HepG2 (cell line): Measurements from ENCODE around the gene LHX5. TPM values are rescaled to one million over a fixed set of nuclear protein-coding genes. Genes with fewer than 3 reads are reported as not detected.

Experiments
- ATAC-seq: fragments of 200-7000 bp; cut with Tn5 transposase; 3 replicates; pipeline ENCODE4 v1.9.1; 2020; ENCODE audit warnings: mild to moderate bottlenecking, moderate library complexity
- BruUV-seq: library from RNA; stranded (reverse); fragments of 400-500 nt; replicated peaks from 2 replicates; lab custom pipeline; 2021; lab: Mats Ljungman, UMichigan
- CTCF ChIA-PET: fragments of 300-600 bp; formaldehyde crosslinking; extraction: SDS; loops from one replicate; lab custom pipeline; 2021; ENCODE audit warnings: low total read pairs, inconsistent platforms, low intra/inter-chr PET ratio; lab: Yijun Ruan, JAX
- POLR2A ChIA-PET: fragments of 350-600 bp; sonication (Branson Sonifier 250); formaldehyde crosslinking; loops from one replicate; lab custom pipeline; 2020; ENCODE audit warnings: antibody characterized with exemption, inconsistent platforms; lab: Yijun Ruan, JAX
- DNase-seq: peaks from one replicate; pipeline ENCODE4 v3.0.0-alpha.2; 2015; ENCODE audit warnings: low spot score
- FAIRE-seq: peaks from 3 replicates; lab custom pipeline; 2011; peaks lifted over from hg19 to GRCh38; lab: Jason Lieb, UNC
- H2AFZ ChIP-seq: one replicate; pipeline ENCODE4 v1.6.1; 2011; ENCODE audit warnings: low read length, inconsistent platforms
- H3K27ac ChIP-seq: fragments of 300-600 bp; 3 replicates; pipeline ENCODE4 v1.8.0; 2011; ENCODE audit warnings: mixed run types, mild to moderate bottlenecking, mixed read lengths, low read length, inconsistent platforms; ENCODE audit not compliant: insufficient read depth; ENCODE audit errors: extremely low read length
- H3K27me3 ChIP-seq, 2 experiments: fragments of 200-600 bp in 1 of 2; 2 replicates in 1 of 2; 3 replicates in 1 of 2; pipeline versions ENCODE4 v1.6.0 to v1.8.0; 2011; ENCODE audit warnings: low read length in 2 of 2, mild to moderate bottlenecking in 2 of 2, moderate library complexity in 2 of 2, inconsistent platforms in 1 of 2; ENCODE audit not compliant: insufficient read depth in 2 of 2, control insufficient read depth in 1 of 2
- H3K36me3 ChIP-seq, 2 experiments: fragments of 200-600 bp in 1 of 2; replicated peaks in 1 of 2; 2 replicates in 1 of 2; 3 replicates in 1 of 2; pipeline versions ENCODE4 v1.5.1 to v1.8.0; 2011; ENCODE audit warnings: low read length in 2 of 2, inconsistent platforms in 1 of 2; ENCODE audit not compliant: insufficient read depth in 2 of 2, control insufficient read depth in 1 of 2
- H3K4me1 ChIP-seq: 2 replicates; pipeline ENCODE4 v1.5.1; 2012; ENCODE audit warnings: low read length, inconsistent platforms; ENCODE audit not compliant: insufficient read depth
- H3K4me2 ChIP-seq: 2 replicates; pipeline ENCODE4 v1.6.0; 2011; ENCODE audit warnings: low read depth, low read length, inconsistent platforms
- H3K4me3 ChIP-seq, 3 experiments: fragments of 200-600 bp in 1 of 3; sonication (generic), shearing (Covaris generic) in 1 of 3; replicated peaks in 1 of 3; 2 replicates each; pipeline ENCODE4 v1.5.1; 2011 to 2016; ENCODE audit warnings: low read length in 3 of 3, inconsistent platforms in 2 of 3, low read depth in 2 of 3, mild to moderate bottlenecking in 2 of 3, control low read depth in 1 of 3, mixed read lengths in 1 of 3; ENCODE audit not compliant: insufficient read depth in 1 of 3
- H3K79me2 ChIP-seq: one replicate; pipeline ENCODE4 v1.6.1; 2011; ENCODE audit warnings: low read length, inconsistent platforms; ENCODE audit not compliant: insufficient read depth
- H3K9ac ChIP-seq: 2 replicates; pipeline ENCODE4 v1.6.0; 2011; ENCODE audit warnings: mild to moderate bottlenecking, low read depth, low read length, inconsistent platforms; ENCODE audit not compliant: insufficient read depth
- H3K9me3 ChIP-seq: 2 replicates; pipeline ENCODE4 v1.5.1; 2012; ENCODE audit warnings: mild to moderate bottlenecking, low read length
- H4K20me1 ChIP-seq: 2 replicates; pipeline ENCODE4 v1.6.0; 2011; ENCODE audit warnings: inconsistent platforms, mild to moderate bottlenecking, low read length, moderate library complexity; ENCODE audit not compliant: insufficient read depth
- MAFF ChIP-seq: IDR thresholded peaks from 2 replicates; pipeline ENCODE4 v1.6.1; 2011; ENCODE audit warnings: low read depth, low read length, improper control_type of control experiment
- REST ChIP-seq, 2 experiments: IDR thresholded peaks; 2 replicates each; pipeline ENCODE4 v1.6.1; 2011 to 2012; ENCODE audit warnings: low read length in 2 of 2, borderline replicate concordance in 1 of 2, low read depth in 1 of 2, mild to moderate bottlenecking in 1 of 2, moderate library complexity in 1 of 2
- RORA ChIP-seq: sonication (generic); formaldehyde crosslinking; IDR thresholded peaks from 2 replicates; pipeline ENCODE4 v1.5.0; 2020; ENCODE audit warnings: mild to moderate bottlenecking, missing genetic modification reagents, moderate library complexity
- THAP11 ChIP-seq: IDR thresholded peaks from 2 replicates; pipeline ENCODE4 v1.6.1; 2016; ENCODE audit warnings: missing biosample characterization, missing genetic modification reagents
- ZNF749 ChIP-seq: sonication (generic); formaldehyde crosslinking; IDR thresholded peaks from 2 replicates; pipeline ENCODE4 v1.8.0; 2022; ENCODE audit warnings: mild to moderate bottlenecking, missing genetic modification reagents, moderate library complexity, borderline replicate concordance
- WGBS: methylation state at CpG from one replicate; pipeline ENCODE4 v1.1.6; 2017; ENCODE audit warnings: low lambda C conversion rate; 5-methylcytosine and 5-hydroxymethylcytosine counted together
- in situ Hi-C: cut with HindIII; loops from 2 replicates; pipeline ENCODE4 v1.10.0; 2017; ENCODE audit warnings: low pct_unique_long_range_greater_than_20kb; ENCODE audit not compliant: extremely low pct_ligation_motif_present
- intact Hi-C: fragments of 100-400 bp; cut with micrococcal nuclease; formaldehyde crosslinking; loops from one replicate; pipeline ENCODE4 v1.10.0; 2022; ENCODE audit not compliant: unreplicated experiment
- polyA plus RNA-seq, 8 experiments: library from polyadenylated mRNA; depleted of rRNA in 3 of 8; stranded (reverse) in 7 of 8; unstranded in 1 of 8; fragments of >200 nt; fragmentation: Illumina TruSeq in 4 of 8; extraction: Trizol in 4 of 8; gene quantifications; 2 replicates each; pipeline versions ENCODE4 v1.2.1 to v1.2.3, GENCODE V29; 2011 to 2016; ENCODE audit warnings: low read depth in 4 of 8, missing spikeins in 1 of 8, mixed read lengths in 1 of 8; ENCODE audit not compliant: insufficient read depth in 1 of 8
- total RNA-seq, 5 experiments: library from RNA; depleted of rRNA; stranded (reverse); fragments of >200 nt; fragmentation: Illumina TruSeq; extraction: Trizol; gene quantifications; 2 replicates each; pipeline ENCODE4 v1.2.3, GENCODE V29; 2016; ENCODE audit warnings: low read depth in 1 of 5

LHX5 gene
- total and polyA plus RNA-seq, 2 of the 13 experiments (the other 11 are each of a cell fraction or from before 2014, with no cell fraction given): not detected

- intact Hi-C loops (no loop called here), in situ Hi-C loops (no loop called here)
- ChIA-PET POLR2A (no interaction called here), CTCF (no interaction called here)
- Histone ChIP-seq H4K20me1 (no peaks in the 10 kb centered on the region), H3K9me3 (no peaks in the 10 kb centered on the region), H2AFZ (no peak overlapping the region), H3K4me3 (no peak overlapping the region), H3K9ac (no peak overlapping the region), H3K27ac (no peak overlapping the region), H3K27me3 (peaks cover 0 to 6% of the 10 kb centered on the region in 2 experiments; a peak in 1 of 5 replicates), H3K36me3 (no peaks in the 10 kb centered on the region), H3K4me1 (no peaks in the 10 kb centered on the region), H3K79me2 (no peaks in the 10 kb centered on the region), H3K4me2 (no peak overlapping the region)
- BruUV-seq: no TSS peak
- no peak for ATAC-seq
- TF ChIP-seq REST (IDR thresholded peaks at IDR 0.05; ENCODE audit: borderline replicate concordance in 1 of 2, low read depth in 1 of 2, low read length in 2 of 2) (no peak), THAP11 (CRISPR knock-in tag) (no peak), ZNF749 (CRISPR knock-in tag) (no peak), MAFF (no peak), RORA (CRISPR knock-in tag) (no peak)
- 4% methylated on average over 10 of the region's 10 CpGs for WGBS
- FAIRE-seq: no peak
- no peak for DNase-seq
Observed at GRCh38 chr12:113457185-113457584, 14.5 kb downstream of the LHX5 start.
